Glomerular endothelial cell (primary cell): ENCODE data around the gene FMN2. TPM values are rescaled to one million over a fixed set of nuclear protein-coding genes. Genes with fewer than 3 reads are reported as not detected.

Experiments
- DNase-seq: peaks from one replicate; pipeline ENCODE4 v3.0.0-alpha.2; 2011; ENCODE audit warnings: low read depth, low spot score; ENCODE audit errors: extremely low read depth
- total RNA-seq: library from RNA; depleted of rRNA; stranded (reverse); fragments of >200 nt; gene quantifications from 2 replicates; pipeline ENCODE4 v1.2.3, GENCODE V29; 2015

The FMN2 gene
- 0.29 and 7.5 TPM in 2 replicates for total RNA-seq

DNA sequence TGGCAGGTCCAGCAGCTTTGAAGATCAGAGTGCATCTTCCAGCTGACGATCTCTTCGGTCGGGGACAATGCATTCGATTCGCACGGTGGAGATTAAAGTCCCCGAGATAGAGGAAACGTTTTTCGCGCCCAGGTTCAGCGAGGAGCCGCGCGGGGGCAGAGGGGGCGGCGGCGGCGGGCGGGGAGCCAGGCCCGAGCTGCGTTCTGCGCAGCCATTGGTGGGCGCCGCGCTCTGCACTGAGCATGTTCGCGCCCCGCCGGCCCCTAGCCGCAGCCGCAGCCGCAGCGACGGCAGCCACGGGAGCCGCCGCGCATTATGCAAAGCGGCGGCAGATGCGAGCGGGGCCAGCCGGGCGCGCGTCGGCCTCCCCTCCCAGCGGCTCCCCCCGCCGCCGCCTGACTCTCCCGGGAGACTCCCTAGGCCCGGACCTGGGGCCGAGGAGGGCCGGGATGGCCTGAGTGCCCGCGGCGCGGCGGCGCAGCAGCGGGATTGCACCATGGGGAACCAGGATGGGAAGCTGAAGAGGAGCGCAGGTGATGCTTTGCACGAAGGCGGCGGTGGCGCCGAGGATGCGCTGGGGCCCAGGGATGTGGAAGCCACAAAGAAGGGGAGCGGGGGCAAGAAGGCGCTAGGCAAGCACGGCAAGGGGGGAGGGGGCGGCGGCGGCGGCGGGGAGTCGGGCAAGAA lies at the start of gene FMN2:
FMN2 (plus strand) TSS at position 270 of the 687 bp plus-strand sequence; CDS start at position 497, 227 bp downstream.
- no peak for DNase-seq

DNA sequence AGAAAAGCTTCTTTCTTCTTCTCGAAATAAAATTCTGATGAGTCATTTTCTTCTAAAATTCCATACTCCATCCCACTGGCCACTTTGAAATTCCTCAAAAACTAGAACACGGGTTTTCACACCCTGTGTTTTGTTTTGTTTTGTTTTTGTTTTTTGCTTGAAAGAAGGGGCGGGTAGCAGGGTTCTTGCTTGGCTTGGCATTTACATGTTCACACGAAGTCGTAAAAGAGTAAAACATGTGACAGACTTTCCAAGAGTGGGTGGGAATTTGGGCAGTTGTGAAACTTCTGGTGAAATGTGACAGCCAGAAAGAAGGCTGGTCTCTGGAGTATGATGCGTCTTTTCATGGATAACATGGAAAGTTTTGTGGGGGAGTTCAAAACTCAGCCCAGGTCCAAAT lies 47.1 kb upstream of the FMN2 start:
- no peak for DNase-seq

DNA sequence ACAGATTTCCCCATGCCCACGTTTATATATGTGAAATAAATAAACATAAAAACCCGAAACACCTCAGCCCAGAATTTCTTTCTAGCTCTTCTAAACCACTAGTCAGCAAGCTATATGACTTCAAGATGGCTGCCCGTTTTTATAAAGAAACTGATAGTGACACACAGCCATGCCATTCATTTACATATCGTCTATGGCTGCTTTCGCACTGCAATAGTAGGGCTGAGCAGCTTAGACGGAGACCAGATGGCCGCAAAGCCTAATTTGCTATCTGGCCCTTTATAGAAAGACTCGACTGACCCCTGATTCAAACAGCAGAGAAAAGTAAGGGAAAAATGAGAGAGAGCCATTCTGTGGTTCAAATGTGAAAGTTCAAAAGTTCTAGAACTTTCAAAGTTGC lies 45.7 kb upstream of the FMN2 start:
- DNase-seq = no peak

DNA sequence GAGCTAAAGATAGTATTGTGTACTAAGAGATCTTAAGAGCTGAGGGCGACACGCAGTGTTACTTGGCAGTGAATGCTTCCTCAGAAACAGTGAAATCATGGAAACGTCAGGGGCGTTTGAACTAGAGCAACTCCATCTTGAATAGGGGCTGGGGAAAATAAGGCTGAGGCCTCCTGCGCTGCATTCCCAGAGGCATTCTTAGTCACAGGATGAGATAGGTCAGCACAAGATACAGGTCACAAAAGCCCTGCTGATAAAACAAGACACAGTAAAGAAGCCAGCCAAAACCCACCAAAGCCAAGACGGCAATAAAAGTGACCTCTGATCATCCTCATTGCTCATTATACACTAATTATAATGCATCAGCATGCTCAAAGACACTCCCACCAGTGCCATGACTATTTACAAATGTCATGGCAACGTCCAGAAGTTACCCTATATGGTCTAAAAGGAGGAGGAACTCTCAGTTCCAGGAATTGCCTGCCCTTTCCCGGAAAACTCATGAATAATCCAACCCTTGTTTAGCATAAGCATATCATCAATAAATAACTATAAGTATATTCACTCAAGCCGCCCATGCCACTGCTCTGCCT lies 37.5 kb upstream of the FMN2 start:
- no peak for DNase-seq

DNA sequence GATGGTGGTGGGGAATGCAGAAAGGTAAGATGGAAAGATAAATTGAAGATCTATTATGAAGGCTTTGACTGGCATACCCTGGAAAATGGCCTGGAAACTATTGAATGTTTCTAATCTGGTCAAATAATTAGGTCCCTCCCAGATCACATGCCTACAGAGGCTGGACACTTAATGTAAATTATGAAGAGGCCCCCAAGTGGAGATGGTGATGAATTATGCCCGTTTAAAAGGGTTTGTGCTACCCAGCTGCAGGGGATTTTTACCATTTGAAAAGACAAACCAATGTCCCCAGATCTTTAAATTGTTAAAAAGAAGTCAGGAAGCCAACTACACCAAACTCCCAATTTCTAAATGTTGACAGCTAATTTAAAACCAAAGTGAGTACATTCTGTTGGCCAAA lies 35.7 kb upstream of the FMN2 start:
- no peak for DNase-seq

DNA sequence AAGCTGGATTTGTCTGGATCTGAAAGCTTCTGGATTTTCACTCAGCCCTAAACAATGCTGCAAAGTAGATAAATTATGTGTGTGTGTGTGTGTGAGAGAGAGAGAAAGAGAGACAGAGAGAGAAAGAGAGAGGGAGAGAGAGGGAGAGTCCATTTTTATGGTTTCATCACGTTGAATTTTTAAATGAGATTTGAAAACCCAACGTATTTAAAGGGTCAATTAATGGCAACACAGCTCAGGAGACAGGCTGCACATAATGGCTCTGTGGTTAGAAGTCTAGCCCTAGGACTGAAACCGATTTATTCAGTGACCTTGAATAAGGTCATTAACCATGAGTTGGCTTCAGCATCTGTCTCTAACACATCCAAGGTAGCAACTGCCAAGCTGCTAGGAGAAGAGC lies 35.3 kb upstream of the FMN2 start:
- DNase-seq = no peak

DNA sequence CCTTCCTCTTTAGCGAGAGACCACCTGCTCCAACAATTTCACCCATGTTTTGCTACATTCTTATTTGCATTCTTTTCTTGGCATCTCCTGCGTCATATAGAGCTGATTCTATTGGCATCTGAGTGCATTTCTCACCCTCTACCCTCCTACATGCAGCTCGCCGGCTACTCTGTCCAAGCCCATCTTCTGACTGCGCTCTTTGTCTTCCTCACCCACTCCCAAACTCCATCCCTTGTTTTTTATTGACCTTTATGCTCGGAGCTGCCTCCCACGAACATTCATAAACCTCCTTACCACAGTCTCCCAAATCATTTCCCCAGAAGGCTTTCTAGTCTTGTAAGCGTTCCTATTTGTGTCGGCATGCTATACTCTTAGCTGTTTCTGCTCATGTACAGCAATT lies 33.6 kb upstream of the FMN2 start:
- DNase-seq = no peak

DNA sequence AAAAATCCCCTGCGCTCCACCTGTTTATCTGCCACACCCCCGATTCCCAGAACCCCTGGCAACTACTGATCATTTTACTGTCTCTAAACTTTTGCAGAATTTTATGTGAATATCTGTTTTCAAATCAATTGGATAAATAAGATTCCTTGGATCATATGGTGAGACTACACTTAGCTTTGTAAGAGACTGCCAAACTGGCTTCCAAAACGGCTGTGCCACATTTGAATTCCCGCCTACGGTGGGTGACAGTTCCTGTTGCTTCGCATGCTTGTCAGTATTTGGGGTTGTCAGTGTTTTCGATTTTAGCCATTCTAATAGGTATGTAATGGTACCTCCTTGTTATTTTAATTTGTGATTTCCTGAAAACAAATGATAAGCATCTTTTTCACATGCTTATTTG lies 22.7 kb upstream of the FMN2 start:
- DNase-seq = no peak

DNA sequence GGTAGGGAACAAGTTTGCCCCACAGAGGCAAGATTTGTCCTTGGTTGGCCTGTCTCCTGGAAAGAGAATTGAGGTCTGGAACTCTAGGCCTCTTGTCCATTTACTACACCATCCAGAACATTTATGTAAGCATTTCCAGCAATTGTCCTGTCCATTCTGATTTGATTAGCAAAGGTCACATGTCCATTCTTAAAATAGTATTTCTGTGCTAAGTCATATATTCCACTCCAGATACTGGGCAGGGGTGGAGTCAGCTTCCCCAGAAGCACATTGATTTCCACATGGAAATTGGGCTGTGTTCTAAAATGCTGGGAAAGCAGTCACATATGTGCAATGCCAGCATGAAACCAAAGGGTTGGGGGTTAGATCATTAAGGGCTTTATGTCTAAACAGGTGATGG lies 21.5 kb upstream of the FMN2 start:
- DNase-seq = no peak

DNA sequence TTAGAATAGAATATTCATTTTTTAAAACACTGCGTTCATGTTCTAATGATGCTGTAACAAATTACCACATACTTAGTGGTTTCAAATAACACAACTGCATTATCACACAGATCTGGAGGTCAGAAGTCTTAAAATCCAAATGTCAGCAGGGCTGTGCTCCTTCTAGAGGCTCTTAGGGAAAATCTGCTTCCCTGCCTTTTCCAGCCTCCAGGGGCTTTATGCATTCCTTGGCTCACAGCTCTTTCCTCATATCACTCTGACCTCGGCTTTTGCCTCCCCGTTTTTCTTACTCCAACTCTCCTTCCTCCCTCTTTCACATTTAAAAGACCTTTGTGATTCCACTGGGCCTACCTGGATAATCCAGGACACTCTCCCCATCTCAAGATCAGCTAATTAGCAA lies 18.6 kb upstream of the FMN2 start:
- DNase-seq = no peak

DNA sequence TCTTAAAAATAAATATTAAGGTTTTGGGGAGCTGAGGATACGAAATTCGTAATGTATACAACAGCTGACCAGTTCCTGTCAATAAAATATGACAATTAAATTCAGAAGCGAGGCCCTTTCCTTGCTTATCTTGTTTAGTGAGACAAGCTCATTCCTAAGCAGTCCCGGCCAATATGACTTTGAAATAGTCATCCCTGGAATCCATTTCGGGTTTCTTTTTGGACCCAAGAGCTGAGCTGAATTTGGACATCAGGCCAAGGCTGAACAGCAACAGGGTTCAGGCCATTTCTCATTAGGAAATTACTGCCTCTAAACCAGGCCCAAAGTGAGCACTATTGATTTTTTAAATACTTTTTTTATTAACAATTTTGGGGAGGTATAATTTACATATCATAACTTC lies 17.3 kb upstream of the FMN2 start:
- DNase-seq = no peak

DNA sequence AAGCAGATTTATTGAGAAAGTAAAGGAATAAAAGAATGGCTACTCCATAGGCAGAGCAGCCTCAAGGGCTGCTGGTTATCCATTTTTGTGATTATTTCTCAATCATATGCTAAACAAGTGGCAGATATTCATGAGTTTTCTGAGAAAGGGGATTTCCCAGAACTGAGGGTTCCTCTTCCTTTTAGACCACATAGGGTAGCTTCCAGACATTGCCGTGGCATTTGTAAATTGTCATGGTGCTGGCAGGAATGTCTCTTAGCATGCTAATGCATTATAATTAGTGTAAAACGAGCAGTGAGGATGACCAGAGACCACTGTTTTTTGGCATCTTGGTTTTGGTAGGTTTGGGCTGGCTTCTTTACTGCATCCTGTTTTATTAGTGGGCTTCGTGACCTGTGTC lies 16.8 kb upstream of the FMN2 start:
- no peak for DNase-seq

DNA sequence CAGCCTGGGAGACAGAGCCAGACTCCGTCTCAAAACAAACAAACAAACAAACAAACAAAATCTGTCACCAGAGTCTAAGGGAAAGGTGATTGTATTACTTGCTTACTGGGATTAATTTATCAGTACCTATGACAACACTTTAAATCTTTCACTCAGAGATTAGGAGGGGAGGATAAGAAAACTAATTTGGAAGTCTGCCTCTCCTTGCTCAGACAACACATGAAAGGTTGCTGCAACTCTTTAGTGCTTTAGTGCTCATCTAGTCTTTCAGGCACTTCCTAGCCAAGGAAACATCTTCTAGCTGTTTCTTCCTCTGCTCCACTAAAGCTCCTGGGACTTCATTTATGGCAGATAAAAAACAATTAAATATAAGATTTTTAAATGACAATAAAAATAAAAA lies 7.3 kb upstream of the FMN2 start:
- DNase-seq = no peak

DNA sequence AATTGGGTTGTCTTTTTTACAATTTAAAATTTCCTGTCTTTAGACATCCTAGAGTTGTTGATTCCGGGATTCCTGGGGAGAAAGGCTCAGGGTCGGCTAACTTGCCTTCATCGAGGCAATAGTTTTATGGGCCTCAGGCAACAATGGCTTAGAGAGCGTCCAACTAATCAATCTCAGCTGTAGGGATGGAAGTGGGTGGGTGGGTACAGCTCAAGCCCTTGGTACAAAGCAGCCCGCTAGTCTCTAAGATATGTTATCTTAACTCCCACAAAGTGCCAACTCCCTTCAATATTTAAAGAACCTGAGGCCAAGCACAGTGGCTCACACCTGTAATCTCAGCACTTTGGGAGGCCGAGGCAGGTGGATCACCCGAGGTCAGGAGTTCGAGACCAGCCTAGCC lies 6.9 kb upstream of the FMN2 start:
- DNase-seq = no peak

DNA sequence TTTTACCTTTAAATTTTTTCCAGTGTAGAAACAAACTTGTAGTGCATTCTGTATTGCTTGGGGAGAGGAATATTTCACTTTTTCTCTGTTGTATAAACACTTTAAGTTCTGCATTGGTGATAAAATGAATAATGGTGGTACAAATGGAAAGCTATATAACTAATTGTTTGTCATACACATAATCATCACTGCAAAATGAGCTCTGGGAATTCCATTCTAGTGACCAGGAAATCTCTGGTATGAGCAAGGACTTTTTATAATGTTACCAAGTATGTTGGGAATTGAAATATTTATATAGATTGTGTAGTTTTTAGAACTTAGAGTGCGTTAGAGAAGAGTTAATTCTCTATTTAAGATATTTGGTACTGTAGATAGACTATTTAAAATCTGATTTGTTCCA lies 5.0 kb upstream of the FMN2 start:
- no peak for DNase-seq

DNA sequence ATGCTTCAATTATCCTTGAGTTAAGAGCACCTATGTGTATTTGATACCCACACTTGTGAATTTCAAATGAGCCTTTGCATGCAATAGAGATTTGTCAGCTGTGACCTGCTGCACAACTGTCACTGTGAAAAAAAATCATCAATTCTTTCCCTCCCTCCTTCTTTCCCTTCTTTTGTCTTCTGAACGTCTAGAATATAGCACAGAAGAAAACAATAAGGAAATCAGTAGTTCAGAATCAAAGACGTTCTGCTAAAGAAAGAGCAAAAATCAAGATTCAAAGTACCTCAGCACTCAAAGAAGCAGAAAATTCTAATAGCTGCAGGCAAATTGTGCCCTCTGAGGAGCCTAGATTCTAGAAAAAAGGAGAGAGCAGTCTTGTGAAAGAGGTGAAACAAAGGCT lies 1.7 kb upstream of the FMN2 start:
- no peak for DNase-seq

DNA sequence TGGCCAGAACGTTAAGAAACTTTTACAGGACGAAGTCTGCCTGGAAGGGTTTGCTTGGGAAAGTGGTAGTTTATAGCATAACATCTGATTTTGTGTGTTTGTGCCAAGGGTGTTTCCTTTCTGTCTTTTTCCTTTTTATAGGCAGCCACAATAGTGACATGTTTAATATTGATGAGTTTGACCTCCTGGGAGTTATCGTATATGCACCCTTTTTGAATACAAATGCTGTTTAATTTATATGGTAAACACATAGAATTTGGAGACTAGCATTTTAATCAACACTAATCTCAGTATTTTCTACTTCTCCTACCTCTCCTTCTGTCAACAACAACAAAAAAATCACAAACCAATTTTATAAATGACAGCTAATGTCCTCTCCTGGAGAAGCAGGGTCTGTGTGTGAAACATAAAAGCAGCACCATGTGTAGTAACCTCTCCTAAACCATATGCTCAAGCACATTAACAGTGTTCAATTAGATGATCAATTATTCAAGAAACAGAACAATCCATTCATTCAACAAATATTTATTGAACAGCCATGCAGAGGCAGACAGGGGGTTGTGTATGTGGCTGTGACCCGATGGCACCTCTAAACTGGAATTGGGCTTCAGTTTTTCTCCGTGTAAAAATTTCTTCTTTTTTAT lies 604 bp upstream of the FMN2 start:
- no peak for DNase-seq

DNA sequence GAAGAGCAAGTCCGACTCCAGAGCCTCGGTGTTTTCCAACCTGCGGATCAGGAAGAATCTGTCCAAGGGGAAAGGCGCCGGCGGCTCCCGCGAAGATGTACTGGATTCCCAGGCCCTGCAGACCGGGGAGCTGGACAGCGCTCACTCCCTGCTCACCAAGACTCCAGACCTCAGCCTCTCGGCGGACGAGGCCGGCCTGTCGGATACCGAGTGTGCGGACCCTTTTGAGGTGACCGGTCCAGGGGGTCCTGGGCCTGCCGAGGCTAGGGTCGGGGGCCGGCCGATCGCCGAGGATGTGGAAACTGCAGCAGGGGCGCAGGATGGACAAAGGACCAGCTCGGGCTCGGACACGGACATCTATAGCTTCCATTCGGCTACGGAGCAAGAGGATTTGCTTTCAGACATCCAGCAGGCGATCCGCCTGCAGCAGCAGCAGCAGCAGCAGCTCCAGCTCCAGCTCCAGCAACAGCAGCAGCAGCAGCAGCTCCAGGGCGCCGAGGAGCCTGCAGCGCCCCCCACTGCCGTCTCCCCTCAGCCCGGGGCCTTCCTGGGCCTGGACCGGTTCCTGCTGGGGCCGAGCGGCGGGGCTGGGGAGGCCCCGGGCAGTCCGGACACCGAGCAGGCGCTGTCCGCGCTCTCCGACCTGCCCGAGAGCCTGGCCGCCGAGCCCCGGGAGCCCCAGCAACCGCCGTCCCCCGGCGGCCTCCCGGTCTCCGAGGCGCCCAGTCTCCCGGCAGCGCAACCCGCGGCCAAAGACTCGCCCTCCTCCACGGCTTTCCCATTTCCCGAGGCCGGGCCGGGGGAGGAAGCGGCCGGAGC lies 827 bp downstream of the FMN2 start:
- no peak for DNase-seq

DNA sequence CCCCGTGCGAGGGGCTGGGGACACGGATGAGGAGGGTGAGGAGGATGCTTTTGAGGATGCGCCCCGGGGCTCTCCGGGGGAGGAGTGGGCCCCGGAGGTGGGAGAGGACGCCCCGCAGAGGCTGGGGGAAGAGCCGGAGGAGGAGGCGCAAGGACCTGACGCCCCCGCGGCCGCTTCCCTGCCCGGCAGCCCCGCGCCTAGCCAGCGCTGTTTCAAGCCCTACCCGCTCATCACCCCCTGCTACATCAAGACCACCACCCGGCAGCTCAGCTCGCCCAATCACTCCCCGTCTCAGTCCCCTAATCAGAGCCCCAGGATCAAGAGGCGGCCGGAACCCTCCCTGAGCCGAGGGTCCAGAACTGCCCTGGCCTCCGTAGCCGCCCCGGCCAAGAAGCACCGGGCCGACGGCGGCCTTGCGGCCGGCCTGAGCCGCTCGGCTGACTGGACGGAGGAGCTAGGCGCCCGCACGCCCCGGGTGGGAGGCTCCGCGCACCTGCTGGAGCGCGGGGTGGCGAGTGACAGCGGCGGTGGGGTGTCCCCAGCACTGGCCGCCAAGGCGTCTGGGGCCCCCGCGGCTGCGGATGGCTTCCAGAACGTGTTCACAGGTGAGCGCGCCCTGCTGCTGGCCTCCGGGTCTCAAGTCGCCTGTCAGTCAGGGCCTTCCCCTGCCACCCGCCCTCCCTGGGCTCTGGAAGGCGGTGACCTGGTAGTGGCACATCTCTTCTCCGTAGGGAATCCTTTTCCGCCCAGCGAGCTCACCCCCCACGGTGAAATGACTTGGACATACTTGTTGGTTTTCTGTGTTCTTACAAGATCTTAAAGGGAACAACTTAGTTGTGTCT lies 1.7 kb downstream of the FMN2 start:
- no peak for DNase-seq

DNA sequence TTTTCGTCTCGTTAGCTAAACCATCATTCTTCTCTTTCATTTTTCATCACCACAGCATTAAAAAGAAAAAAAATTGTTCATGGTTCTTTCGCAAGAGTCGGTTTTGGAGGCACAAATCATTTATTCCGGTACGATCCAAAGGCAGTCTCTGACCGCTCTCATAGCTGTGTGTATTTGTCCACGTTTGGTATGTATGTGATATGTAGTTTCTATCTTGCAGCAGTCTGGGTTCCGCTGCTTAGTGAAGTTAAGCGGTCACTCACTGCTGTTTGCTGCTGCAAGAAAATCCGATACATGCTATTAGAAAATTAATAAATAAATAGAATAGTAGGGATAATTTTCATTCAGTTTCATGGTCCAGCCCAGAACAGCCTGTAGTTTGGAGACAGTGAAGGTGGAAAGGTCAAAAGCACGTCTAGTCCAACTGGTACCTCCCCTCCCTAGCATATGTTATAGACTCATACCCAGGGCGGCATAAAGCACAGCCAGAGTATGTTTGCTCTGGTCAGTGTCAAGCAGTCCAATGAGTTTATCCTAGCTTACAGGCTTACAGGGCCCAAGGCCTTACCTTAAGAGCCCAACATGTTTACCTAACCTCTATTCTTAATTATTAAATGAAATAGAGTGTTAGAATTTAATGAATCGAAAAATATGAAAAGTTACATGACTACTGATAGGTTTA lies 2.5 kb downstream of the FMN2 start:
- DNase-seq = no peak
